ENCODE results near the gene METRN. TPM values are rescaled to one million over a fixed set of nuclear protein-coding genes. Genes with fewer than 3 reads are reported as not detected.

Gene METRN
- total RNA-seq, 1 donor, result 33.3 TPM

GRCh38 chr16:673399-673991, 41.4 kb upstream of the METRN start:
- H3K4me2 ChIP-seq (ENCODE audit: insufficient read depth, low read length), result no peak overlapping the region
- H3K36me3 ChIP-seq (ENCODE audit: insufficient read depth, low read length), result peaks cover 41% of the 10 kb centered on the region
- no peak overlapping the region for H2AFZ ChIP-seq (ENCODE audit: low read length)
- TF ChIP-seq CTCF (IDR thresholded peaks at IDR 0.05; ENCODE audit: extremely low read depth, low read depth, low read length), result no peak
- H3K79me2 ChIP-seq (ENCODE audit: insufficient read depth, low read length), result peaks cover 26% of the 10 kb centered on the region
- DNase-seq (ENCODE audit: insufficient read length, low spot score, missing footprints), result no peak
- H3K9me3 ChIP-seq (ENCODE audit: low read depth, low read length), result no peaks in the 10 kb centered on the region
- H3K4me3 ChIP-seq (ENCODE audit: insufficient read depth, low read length), result no peak overlapping the region
- peaks cover 8% of the 10 kb centered on the region for H3K4me1 ChIP-seq (ENCODE audit: insufficient read depth, low read length)
- no peaks in the 10 kb centered on the region for H3K27me3 ChIP-seq (ENCODE audit: insufficient read depth, low read length)
- H4K20me1 ChIP-seq (ENCODE audit: insufficient read depth, low read length), result peaks cover 44% of the 10 kb centered on the region
- no peak overlapping the region for H3K27ac ChIP-seq (ENCODE audit: low read depth, low read length)

GRCh38 chr16:674214-674881, 40.6 kb upstream of the METRN start:
- H4K20me1 ChIP-seq (ENCODE audit: insufficient read depth, low read length), result peaks cover 40% of the 10 kb centered on the region
- no peaks in the 10 kb centered on the region for H3K27me3 ChIP-seq (ENCODE audit: insufficient read depth, low read length)
- no peak for TF ChIP-seq CTCF (IDR thresholded peaks at IDR 0.05; ENCODE audit: extremely low read depth, low read depth, low read length)
- H3K4me3 ChIP-seq (ENCODE audit: insufficient read depth, low read length), result no peak overlapping the region
- peaks cover under 1% of the 10 kb centered on the region for H3K4me1 ChIP-seq (ENCODE audit: insufficient read depth, low read length)
- peaks cover 40% of the 10 kb centered on the region for H3K36me3 ChIP-seq (ENCODE audit: insufficient read depth, low read length)
- DNase-seq (ENCODE audit: insufficient read length, low spot score, missing footprints), result no peak
- peaks cover 17% of the 10 kb centered on the region for H3K79me2 ChIP-seq (ENCODE audit: insufficient read depth, low read length)
- H3K9me3 ChIP-seq (ENCODE audit: low read depth, low read length), result no peaks in the 10 kb centered on the region
- no peak overlapping the region for H2AFZ ChIP-seq (ENCODE audit: low read length)
- H3K4me2 ChIP-seq (ENCODE audit: insufficient read depth, low read length), result no peak overlapping the region
- H3K27ac ChIP-seq (ENCODE audit: low read depth, low read length), result no peak overlapping the region

- H3K27ac ChIP-seq (ENCODE audit: low read depth, low read length), result no peak within 1 kb of the TSS
- H3K36me3 ChIP-seq (ENCODE audit: insufficient read depth, low read length), result peaks cover 33% of the 10 kb centered on the region
- H4K20me1 ChIP-seq (ENCODE audit: insufficient read depth, low read length), result peaks cover 34% of the 10 kb centered on the region
- DNase-seq (ENCODE audit: insufficient read length, low spot score, missing footprints), result peak; percentile 95
- H3K9me3 ChIP-seq (ENCODE audit: low read depth, low read length), result no peaks in the 10 kb centered on the region
- no peaks in the 10 kb centered on the region for H3K27me3 ChIP-seq (ENCODE audit: insufficient read depth, low read length)
- H2AFZ ChIP-seq (ENCODE audit: low read length), result no peak within 1 kb of the TSS
- no peak for TF ChIP-seq CTCF (IDR thresholded peaks at IDR 0.05; ENCODE audit: extremely low read depth, low read depth, low read length)
- H3K4me2 ChIP-seq (ENCODE audit: insufficient read depth, low read length), result peak within 1 kb of the TSS; percentile 64
- peaks cover 9% of the 10 kb centered on the region for H3K79me2 ChIP-seq (ENCODE audit: insufficient read depth, low read length)
- peak within 1 kb of the TSS; percentile 66 for H3K4me3 ChIP-seq (ENCODE audit: insufficient read depth, low read length)
- H3K4me1 ChIP-seq (ENCODE audit: insufficient read depth, low read length), result peaks cover 2% of the 10 kb centered on the region
Measured at GRCh38 chr16:674968-675883, 39.7 kb upstream of the METRN start, which contains the start of gene RHBDL1. RHBDL1 (plus strand) TSS chr16:675671; CDS start chr16:675791, 120 bp downstream.

Data from osteoblast (primary cell).